Activated CD8-positive, alpha-beta memory T cell treated with anti-CD3 and anti-CD28 coated beads, Interleukin-2, amount 50 U/mL, for 24 hours (primary cell): ENCODE measurements around the gene CDK2.
"Not testable (repeated sequence)": the region's sequence is repeated elsewhere in the genome, so short reads cannot be mapped to it uniquely, and the experiment has no call there.

Experiments used
- DNase-seq: peaks from one replicate; pipeline ENCODE4 v3.0.0-alpha.2; 2020; ENCODE audit errors: extremely low read depth

CDK2 gene

GRCh38 chr12:55981882-55982281 is 15.3 kb downstream of the CDK2 start:
- not testable (repeated sequence) for DNase-seq

DNA sequence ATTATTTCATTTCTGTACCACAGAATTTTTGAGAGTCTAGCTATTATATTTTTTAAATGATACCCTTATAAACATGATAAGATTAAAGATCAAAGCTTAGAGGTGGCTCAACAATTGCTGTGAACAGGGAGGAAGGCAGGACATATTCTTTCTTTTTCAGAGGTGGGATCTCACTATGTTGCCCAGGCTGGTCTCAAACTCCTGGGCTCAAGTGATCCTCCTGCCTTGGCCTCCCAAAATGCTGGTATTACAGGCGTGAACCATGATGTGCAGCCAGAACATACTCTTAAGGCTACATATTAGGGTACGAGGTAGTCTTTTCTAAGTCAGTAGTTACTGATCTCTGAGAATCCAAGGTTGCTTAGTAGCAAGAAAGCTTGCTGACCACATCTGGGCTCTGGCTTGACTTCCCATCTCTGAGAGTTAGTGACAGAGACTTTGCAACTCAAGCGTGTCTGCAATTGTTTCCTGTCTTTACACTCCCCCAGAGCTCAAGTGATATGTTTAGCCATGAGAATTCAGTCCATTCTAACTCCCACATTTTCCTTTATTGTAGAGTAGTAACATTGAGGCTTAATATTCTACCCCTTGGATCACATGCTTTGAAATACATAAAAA is 15.8 kb downstream of the CDK2 start:
- DNase-seq = no peak

- DNase-seq = no peak
Observed at GRCh38 chr12:55983232-55983842, 16.7 kb downstream of the CDK2 start.

GRCh38 chr12:55984861-55985260 is 18.2 kb downstream of the CDK2 start:
- no peak for DNase-seq

GRCh38 chr12:55985341-55985740 is 18.7 kb downstream of the CDK2 start:
- no peak for DNase-seq

- not testable (repeated sequence) for DNase-seq
Observed at GRCh38 chr12:55985976-55986375, 19.3 kb downstream of the CDK2 start.

DNA sequence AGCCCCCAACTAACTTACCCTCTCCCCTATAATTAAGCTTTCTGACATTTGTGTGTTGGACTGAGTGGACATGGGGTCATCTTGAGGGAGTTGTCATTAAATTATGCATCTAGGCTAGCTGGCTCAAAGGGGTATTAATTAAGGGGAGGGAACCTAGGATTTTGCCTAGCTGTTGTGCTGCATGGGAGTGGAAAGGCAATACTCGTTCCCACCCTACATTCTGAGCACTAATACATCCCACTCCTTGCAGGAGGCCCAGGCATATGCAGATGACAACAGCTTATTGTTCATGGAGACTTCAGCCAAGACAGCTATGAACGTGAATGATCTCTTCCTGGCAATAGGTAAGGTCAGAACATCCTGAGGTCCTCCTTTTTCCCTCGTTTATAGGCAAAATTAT is 24.5 kb downstream of the CDK2 start:
- DNase-seq = no peak

DNA sequence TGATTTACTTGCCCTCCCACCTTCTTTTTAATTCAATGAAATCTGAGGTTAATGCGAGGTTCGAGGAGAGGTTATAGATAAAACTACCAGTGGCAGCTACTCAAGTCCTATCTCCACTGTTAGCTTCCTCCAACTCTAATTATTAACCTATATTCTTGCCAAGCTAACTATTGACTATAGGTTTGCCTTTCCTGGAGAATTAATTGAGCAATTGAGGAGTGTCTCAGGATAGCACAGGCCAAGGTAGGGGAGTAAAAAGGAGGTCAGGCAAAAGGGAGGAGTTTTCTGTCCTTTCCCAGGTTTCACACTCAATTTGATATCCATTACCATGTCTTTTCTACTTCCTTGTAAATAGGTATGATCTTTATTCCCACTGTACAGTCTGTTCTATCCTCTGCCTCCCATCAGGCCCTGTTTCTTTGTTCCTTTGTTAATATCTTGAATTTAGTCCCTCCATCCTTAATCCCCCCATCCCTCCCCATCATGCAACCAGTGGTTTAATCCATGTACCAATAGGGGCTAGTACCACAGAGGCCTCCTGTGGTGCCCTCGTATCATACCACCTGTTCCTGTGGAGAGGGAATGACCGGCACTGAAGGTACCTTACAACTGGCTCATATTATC is 26.7 kb downstream of the CDK2 start:
- DNase-seq = no peak

- DNase-seq = no peak
Observed at GRCh38 chr12:55995366-55995765, 28.7 kb downstream of the CDK2 start.

DNA sequence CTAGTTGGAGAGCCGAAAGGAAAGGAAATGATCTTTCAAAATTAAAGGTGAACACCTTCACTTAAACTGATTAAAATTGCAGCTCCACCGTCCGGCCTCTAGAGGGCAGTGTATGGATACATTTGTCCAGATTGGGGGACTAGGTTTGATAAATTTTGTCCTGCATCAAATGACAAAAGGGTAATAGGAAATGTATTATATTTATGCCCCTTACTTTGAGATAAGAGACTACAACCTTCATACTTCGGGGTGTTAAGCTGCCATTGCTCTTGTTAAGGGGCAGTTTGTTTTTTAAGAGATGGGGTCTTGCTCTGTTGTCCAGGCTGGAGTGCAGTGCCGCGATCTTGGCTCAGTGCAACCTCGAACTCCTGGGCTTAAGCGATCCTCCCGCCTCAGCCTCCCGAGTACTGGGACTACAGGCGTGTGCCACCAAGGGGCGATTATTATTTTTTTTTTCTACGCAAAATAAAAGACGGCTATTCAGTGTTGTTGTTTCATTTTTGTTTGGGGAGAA is 29.6 kb downstream of the CDK2 start:
- DNase-seq = no peak

DNA sequence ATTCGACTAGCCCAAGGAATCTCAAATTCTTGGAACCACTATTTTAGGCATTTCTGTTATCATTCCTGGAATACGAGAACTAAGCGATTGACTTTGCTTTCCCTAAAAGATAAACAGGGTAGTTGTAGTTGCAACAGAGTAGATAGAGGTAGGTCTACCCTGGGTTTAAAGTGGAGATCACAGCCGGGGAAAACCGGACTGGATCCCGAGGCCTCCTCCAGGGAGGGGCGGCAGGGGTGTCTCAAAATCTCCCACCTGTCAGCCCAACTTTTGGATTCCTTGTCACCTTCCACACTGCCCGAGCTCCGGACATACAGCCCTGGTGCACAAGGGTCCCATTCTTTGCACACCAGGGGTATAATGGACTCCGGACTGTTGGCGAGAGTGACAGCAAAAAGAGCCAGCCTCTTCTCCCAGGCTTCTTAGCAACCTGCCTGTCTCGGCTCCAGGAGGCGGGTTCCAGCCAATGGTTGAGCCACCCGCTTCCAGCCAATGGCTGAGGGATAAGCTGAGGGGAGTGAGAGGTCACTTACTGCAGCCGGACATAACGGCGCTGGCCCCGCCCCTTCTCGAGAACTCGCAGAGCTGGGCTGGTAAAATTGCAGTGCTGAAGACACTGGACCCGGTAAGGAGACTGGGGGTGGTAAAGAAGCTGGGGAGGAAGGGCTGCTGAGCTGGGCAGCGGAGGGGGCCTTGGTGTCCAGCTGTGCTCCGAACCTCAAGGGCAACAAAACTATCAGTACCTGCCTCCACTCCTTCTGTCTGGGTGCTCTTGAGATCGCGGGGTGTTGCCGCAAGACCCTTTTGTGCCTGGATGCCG is 30.3 kb downstream of the CDK2 start, which contains the start of gene SUOX:
SUOX (plus strand) TSS at position 562 of the 820 bp plus-strand sequence. CDS start 4,946 bp downstream, outside the sequence.
- DNase-seq = no peak

GRCh38 chr12:55997535-55997859 is 30.9 kb downstream of the CDK2 start:
- DNase-seq = no peak

- not testable (repeated sequence) for DNase-seq
Observed at GRCh38 chr12:55999522-55999921, 32.9 kb downstream of the CDK2 start.

DNA sequence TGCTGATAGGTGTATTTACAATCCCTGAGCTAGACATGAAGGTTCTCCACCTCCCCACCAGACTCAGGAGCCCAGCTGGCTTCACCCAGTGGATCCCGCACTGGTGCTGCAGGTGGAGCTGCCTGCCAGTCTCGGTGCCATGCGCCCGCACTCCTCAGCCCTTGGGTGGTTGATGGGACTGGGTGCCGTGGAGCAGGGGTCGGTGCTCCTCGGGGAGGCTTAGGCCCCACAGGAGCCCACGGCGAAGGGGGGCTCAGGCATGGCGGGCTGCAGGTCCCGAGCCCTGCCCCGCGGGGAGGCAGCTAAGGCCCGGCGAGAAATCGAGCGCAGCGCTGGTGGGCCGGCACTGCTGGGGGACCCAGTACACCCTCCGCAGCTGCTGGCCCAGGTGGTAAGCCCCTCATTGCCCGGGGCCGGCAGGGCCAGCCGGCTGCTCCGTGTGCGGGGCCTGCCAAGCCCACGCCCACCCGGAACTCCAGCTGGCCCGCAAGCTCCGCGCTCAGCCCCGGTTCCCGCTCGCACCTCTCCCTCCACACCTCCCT is 33.4 kb downstream of the CDK2 start:
- DNase-seq = not testable (repeated sequence)

GRCh38 chr12:56001487-56002100 is 35.0 kb downstream of the CDK2 start:
- no peak for DNase-seq

- DNase-seq = not testable (repeated sequence)
Observed at GRCh38 chr12:56003376-56003775, 36.7 kb downstream of the CDK2 start.

- no peak for DNase-seq
Observed at GRCh38 chr12:56004211-56004610, 37.6 kb downstream of the CDK2 start.

- no peak for DNase-seq
Observed at GRCh38 chr12:56007564-56008559, 41.2 kb downstream of the CDK2 start.

DNA sequence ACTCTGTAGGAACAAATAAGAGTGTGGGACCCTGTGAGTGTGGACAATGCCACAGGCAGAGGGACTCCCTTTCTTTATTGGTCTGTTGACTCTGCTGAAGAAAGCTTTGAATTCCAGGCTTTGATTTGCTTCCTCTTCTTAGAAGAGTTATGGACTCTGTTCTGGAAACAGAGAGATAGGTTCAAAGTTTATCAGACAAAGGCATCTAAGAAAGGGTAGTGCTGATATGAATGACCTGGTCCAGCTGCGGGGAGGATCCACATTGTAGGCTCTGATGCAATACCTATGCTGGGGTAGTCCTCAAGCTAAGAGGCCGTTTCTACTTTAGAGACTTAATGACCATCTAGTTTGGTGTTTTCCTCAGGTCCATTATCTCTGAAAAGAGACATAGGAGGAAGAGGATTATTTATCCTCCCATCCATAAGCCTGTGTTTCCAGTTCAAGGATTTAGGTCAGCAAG is 43.5 kb downstream of the CDK2 start:
- DNase-seq = no peak

GRCh38 chr12:56011509-56012090 is 45.0 kb downstream of the CDK2 start:
- DNase-seq = no peak
